Sigmoid colon (tissue), 7 donors: ENCODE measurements around the gene DAO. TPM values are rescaled to one million over a fixed set of nuclear protein-coding genes. Genes with fewer than 3 reads are reported as not detected.
A peak's percentile ranks its signal among the peaks of the same experiment; 100 is the strongest.

Experiments used
- DNase-seq: peaks from one replicate; pipeline ENCODE4 v3.0.0-alpha.2; 2019
- H3K27ac ChIP-seq, 4 donors: fragments of 200-600 bp; sonication (generic); one replicate each; pipeline ENCODE4 v1.5.1; 2016 to 2019; ENCODE audit warnings: mild to moderate bottlenecking in 1 of 4
- H3K27me3 ChIP-seq, 3 donors: fragments of 200-600 bp; sonication (generic); one replicate each; pipeline ENCODE4 v1.5.1; 2019; ENCODE audit warnings: mild to moderate bottlenecking in 1 of 3
- H3K36me3 ChIP-seq, 4 donors: fragments of 200-600 bp; sonication (generic); one replicate each; pipeline ENCODE4 v1.5.1; 2016 to 2019
- H3K4me1 ChIP-seq, 4 donors: fragments of 200-600 bp; sonication (generic); one replicate each; pipeline ENCODE4 v1.5.1; 2017 to 2019
- H3K4me3 ChIP-seq, 4 donors: fragments of 200-600 bp; sonication (generic); one replicate each; pipeline ENCODE4 v1.5.1; 2017 to 2019; ENCODE audit warnings: mild to moderate bottlenecking in 2 of 4, moderate library complexity in 1 of 4
- H3K9me3 ChIP-seq, 4 donors: fragments of 200-600 bp in 3 of 4; sonication (generic) in 3 of 4; one replicate each; pipeline versions ENCODE4 v1.5.1 to v1.6.1; 2013 to 2019
- CTCF ChIP-seq, 4 experiments: fragments of 450-650 bp in 3 of 4; fragments of 200-600 bp in 1 of 4; IDR thresholded peaks; one replicate each; pipeline ENCODE4 v1.5.1; 2016 to 2019; ENCODE audit warnings: antibody characterized with exemption in 4 of 4, mild to moderate bottlenecking in 3 of 4, moderate library complexity in 2 of 4
- EP300 ChIP-seq, 4 donors: sonication (generic); formaldehyde crosslinking; IDR thresholded peaks; one replicate each; pipeline ENCODE4 v1.6.1; 2017; ENCODE audit warnings: antibody characterized with exemption in 4 of 4
- POLR2A ChIP-seq, 2 donors: fragments of 450-650 bp; IDR thresholded peaks; one replicate each; pipeline ENCODE4 v1.6.1; 2016; ENCODE audit warnings: antibody characterized with exemption in 2 of 2, mild to moderate bottlenecking in 2 of 2, moderate library complexity in 2 of 2
- POLR2AphosphoS5 ChIP-seq, 4 donors: sonication (generic); formaldehyde crosslinking; IDR thresholded peaks; one replicate each; pipeline ENCODE4 v1.6.1; 2017; ENCODE audit warnings: antibody characterized with exemption in 4 of 4
- WGBS, 2 donors: extraction: QIAGEN DNeasy Blood & Tissue Kit; methylation state at CpG; one replicate each; pipeline ENCODE4 v1.1.7; 2013; 5-methylcytosine and 5-hydroxymethylcytosine counted together
- intact Hi-C: fragments of 100-400 bp; cut with DNase I; formaldehyde crosslinking; loops from one replicate; pipeline ENCODE4 v1.15.1; 2023
- polyA plus RNA-seq, 3 donors: library from polyadenylated mRNA; stranded (reverse); fragments of 200-250 nt; gene quantifications; one replicate each; pipeline ENCODE4 v1.2.3, GENCODE V29; 2013
- total RNA-seq, 4 donors: library from RNA; depleted of rRNA; stranded (reverse); fragments of >200 nt; gene quantifications; one replicate each; pipeline ENCODE4 v1.1.0, GENCODE V29; 2016
- donor health status: healthy with polysubstance abuse.
- donor health status: Bipolar disorder and iron deficiency.
- donor health status: healthy.

The DAO gene
- total and polyA plus RNA-seq, 7 donors = 1.0 to 9.0 (median 4.2) TPM; not detected in 4

GRCh38 chr12:108912361-108912760, 32.5 kb downstream of the DAO start:
- WGBS, 2 donors = 95% methylated on average over 9 of the region's 9 CpGs

GRCh38 chr12:108914121-108914531, 34.2 kb downstream of the DAO start:
- intact Hi-C loops = no loop called here
- H3K4me1 ChIP-seq = no peaks in the 10 kb centered on the region
- TF ChIP-seq POLR2A (IDR thresholded peaks at IDR 0.05) (no peak), EP300 (IDR thresholded peaks at IDR 0.05) (no peak), CTCF (IDR thresholded peaks at IDR 0.05) (no peak), POLR2AphosphoS5 (IDR thresholded peaks at IDR 0.05) (peak in 1 of 4 donors; percentile 9)
- H3K27me3 ChIP-seq = no peaks in the 10 kb centered on the region
- no peak overlapping the region for H3K4me3 ChIP-seq
- DNase-seq = no peak
- H3K36me3 ChIP-seq = no peaks in the 10 kb centered on the region
- H3K9me3 ChIP-seq = no peaks in the 10 kb centered on the region
- WGBS, 2 donors = 39 to 54% methylated on average over 4 of the region's 4 CpGs
- H3K27ac ChIP-seq = peak overlapping the region in 2 of 4 donors; percentile 13 to 14

More at GRCh38 chr12:108912361-108912760, 32.5 kb downstream of the DAO start:
- H3K4me1 ChIP-seq = no peaks in the 10 kb centered on the region
- H3K9me3 ChIP-seq = no peaks in the 10 kb centered on the region
- H3K36me3 ChIP-seq = no peaks in the 10 kb centered on the region
- TF ChIP-seq CTCF (IDR thresholded peaks at IDR 0.05) = no peak
- no peak for TF ChIP-seq POLR2AphosphoS5 (IDR thresholded peaks at IDR 0.05)
- no peak for TF ChIP-seq POLR2A (IDR thresholded peaks at IDR 0.05)
- TF ChIP-seq EP300 (IDR thresholded peaks at IDR 0.05) = no peak
- intact Hi-C loops = no loop called here
- no peak for DNase-seq
- no peak overlapping the region for H3K27ac ChIP-seq
- H3K27me3 ChIP-seq = no peaks in the 10 kb centered on the region
- no peak overlapping the region for H3K4me3 ChIP-seq

- no peak for DNase-seq
- Histone ChIP-seq H3K36me3 (no peaks in the 10 kb centered on the region), H3K4me3 (no peak overlapping the region), H3K27me3 (no peaks in the 10 kb centered on the region), H3K4me1 (no peaks in the 10 kb centered on the region), H3K27ac (no peak overlapping the region), H3K9me3 (peaks cover 0 to 4% (median 0%) of the 10 kb centered on the region in 4 donors)
- intact Hi-C loops = no loop called here
- WGBS, 2 donors = 88 to 91% methylated on average over 15 of the region's 15 CpGs
- TF ChIP-seq EP300 (IDR thresholded peaks at IDR 0.05) (no peak), POLR2AphosphoS5 (IDR thresholded peaks at IDR 0.05) (no peak), POLR2A (IDR thresholded peaks at IDR 0.05) (no peak), CTCF (IDR thresholded peaks at IDR 0.05) (no peak)
Observed at GRCh38 chr12:108915632-108916133, 35.8 kb downstream of the DAO start.

GRCh38 chr12:108916336-108916735, 36.4 kb downstream of the DAO start:
- no peak for TF ChIP-seq POLR2AphosphoS5 (IDR thresholded peaks at IDR 0.05)
- TF ChIP-seq EP300 (IDR thresholded peaks at IDR 0.05) = no peak
- TF ChIP-seq CTCF (IDR thresholded peaks at IDR 0.05) = no peak
- Histone ChIP-seq H3K9me3 (peaks cover 0 to 4% (median 0%) of the 10 kb centered on the region in 4 donors), H3K4me1 (no peaks in the 10 kb centered on the region), H3K4me3 (no peak overlapping the region), H3K27me3 (no peaks in the 10 kb centered on the region), H3K27ac (no peak overlapping the region), H3K36me3 (no peaks in the 10 kb centered on the region)
- no peak for DNase-seq
- intact Hi-C loops = no loop called here
- 73 to 79% methylated on average over 5 of the region's 5 CpGs for WGBS, 2 donors

GRCh38 chr12:108918206-108918605, 38.3 kb downstream of the DAO start:
- TF ChIP-seq POLR2AphosphoS5 (IDR thresholded peaks at IDR 0.05) (no peak), POLR2A (IDR thresholded peaks at IDR 0.05) (no peak), CTCF (IDR thresholded peaks at IDR 0.05) (no peak), EP300 (IDR thresholded peaks at IDR 0.05) (no peak)
- no peak overlapping the region for H3K4me3 ChIP-seq
- WGBS, 2 donors = 65 to 79% methylated on average over 2 of the region's 2 CpGs
- H3K27me3 ChIP-seq = no peaks in the 10 kb centered on the region
- no peaks in the 10 kb centered on the region for H3K4me1 ChIP-seq
- H3K36me3 ChIP-seq = no peaks in the 10 kb centered on the region
- peaks cover 0 to 4% (median 0%) of the 10 kb centered on the region in 4 donors for H3K9me3 ChIP-seq
- intact Hi-C loops = no loop called here
- DNase-seq = no peak
- H3K27ac ChIP-seq = no peak overlapping the region
